Ishikawa (cell line): ENCODE data around the gene TRIOBP.

ENCODE experiments used
- CEBPB ChIP-seq: IDR thresholded peaks from 2 replicates; pipeline ENCODE4 v1.6.1; 2012
- CREB1 ChIP-seq: IDR thresholded peaks from 2 replicates; pipeline ENCODE4 v1.6.1; 2012; ENCODE audit warnings: low read depth
- EGR1 ChIP-seq: IDR thresholded peaks from 2 replicates; pipeline ENCODE4 v1.6.1; 2012
- EP300 ChIP-seq: IDR thresholded peaks from 2 replicates; pipeline ENCODE4 v1.6.1; 2012; ENCODE audit warnings: borderline replicate concordance
- FOXM1 ChIP-seq: IDR thresholded peaks from 2 replicates; pipeline ENCODE4 v1.6.1; 2012; ENCODE audit warnings: low read depth, borderline replicate concordance
- NFIC ChIP-seq: IDR thresholded peaks from 2 replicates; pipeline ENCODE4 v1.6.1; 2012
- RAD21 ChIP-seq: IDR thresholded peaks from 2 replicates; pipeline ENCODE4 v1.6.1; 2012; ENCODE audit warnings: low read depth
- REST ChIP-seq: IDR thresholded peaks from 2 replicates; pipeline ENCODE4 v1.6.1; 2012; ENCODE audit warnings: low read depth, mild to moderate bottlenecking
- TAF1 ChIP-seq: IDR thresholded peaks from 2 replicates; pipeline ENCODE4 v1.6.1; 2012; ENCODE audit warnings: low read depth, mild to moderate bottlenecking
- TCF12 ChIP-seq: IDR thresholded peaks from 2 replicates; pipeline ENCODE4 v1.6.1; 2012; ENCODE audit warnings: low read depth
- TEAD4 ChIP-seq: IDR thresholded peaks from 2 replicates; pipeline ENCODE4 v1.6.1; 2012
- USF1 ChIP-seq: IDR thresholded peaks from 2 replicates; pipeline ENCODE4 v1.6.1; 2012
- YY1 ChIP-seq: IDR thresholded peaks from 2 replicates; pipeline ENCODE4 v1.6.1; 2012; ENCODE audit warnings: low read depth
- ZBTB7A ChIP-seq: IDR thresholded peaks from 2 replicates; pipeline ENCODE4 v1.6.1; 2012; ENCODE audit warnings: low read depth
- TF ChIP-seq, protein P1 (sequence below): IDR thresholded peaks from 2 replicates; pipeline ENCODE4 v1.6.1; 2012

Gene TRIOBP

DNA sequence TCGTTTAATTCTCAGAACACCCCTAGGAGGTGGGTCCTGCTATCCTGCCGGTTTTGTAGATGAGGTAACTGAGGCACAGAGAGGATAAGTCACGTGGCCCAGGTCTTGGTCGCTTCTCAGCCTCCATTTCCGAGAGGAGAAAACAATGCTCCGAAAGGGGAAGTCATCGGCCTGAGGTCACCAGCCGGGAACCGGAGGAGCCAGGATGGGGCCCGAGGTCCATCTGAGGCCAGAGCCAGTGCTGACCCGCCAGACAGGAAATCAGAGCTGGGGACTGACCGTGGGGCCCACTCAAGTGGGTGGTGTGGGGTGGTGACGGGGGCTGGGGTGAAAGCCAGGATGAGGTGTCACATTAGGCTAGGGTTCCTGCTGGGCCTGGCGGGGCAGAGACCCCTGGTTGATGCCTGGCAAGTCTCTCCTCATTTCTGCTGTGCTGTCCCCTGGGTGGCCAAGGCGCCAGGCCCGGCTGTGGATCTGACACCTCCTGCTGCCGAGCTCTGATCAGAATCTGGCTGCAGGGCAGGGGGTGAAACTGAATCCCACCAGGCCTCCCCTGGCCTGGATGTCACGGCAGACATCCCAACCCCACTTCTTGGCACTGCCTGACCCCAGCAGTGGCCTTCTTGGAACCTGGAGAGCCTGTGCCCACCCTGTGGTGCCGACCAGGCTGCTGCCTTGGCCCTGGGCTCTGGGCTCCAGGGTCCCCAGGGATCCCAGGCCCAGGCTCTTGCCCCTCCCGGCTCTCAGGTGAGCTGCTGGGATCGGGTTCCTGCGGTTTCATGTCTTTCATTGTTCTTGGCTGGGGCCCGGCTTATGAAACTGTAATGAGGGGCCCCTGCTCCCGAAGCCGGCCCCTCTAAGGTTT lies 12.0 kb downstream of the TRIOBP start:
- TF ChIP-seq TAF1 (no peak), CREB1 (no peak), RAD21 (no peak), FOXM1 (no peak), YY1 (no peak), REST (no peak), USF1 (no peak), NFIC (no peak), CEBPB (no peak), ZBTB7A (no peak), TCF12 (no peak), EGR1 (no peak), TEAD4 (no peak)
- TF ChIP-seq, protein P1, sequence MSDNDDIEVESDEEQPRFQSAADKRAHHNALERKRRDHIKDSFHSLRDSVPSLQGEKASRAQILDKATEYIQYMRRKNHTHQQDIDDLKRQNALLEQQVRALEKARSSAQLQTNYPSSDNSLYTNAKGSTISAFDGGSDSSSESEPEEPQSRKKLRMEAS = no peak

DNA sequence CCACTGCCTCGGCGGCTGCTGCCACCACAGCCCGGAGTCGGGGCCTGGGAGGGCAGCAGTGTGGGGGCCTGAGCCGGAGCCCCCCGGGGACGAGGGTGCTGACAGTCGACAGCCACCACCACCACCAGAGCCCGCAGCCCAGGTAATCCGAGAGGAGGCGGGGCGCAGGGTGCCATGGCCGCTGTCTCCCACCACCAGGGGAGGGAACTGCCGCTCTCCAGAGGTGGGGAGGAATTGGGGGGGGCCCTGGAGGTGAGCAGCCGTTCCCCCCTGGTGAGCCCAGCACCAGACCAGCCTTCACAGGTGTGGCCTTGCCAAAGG lies 12.6 kb downstream of the TRIOBP start:
- TF ChIP-seq ZBTB7A = no peak
- no peak for TF ChIP-seq YY1
- TF ChIP-seq FOXM1 = no peak
- TF ChIP-seq USF1 = no peak
- no peak for TF ChIP-seq TAF1
- TF ChIP-seq, protein P1 = no peak
- no peak for TF ChIP-seq TEAD4

DNA sequence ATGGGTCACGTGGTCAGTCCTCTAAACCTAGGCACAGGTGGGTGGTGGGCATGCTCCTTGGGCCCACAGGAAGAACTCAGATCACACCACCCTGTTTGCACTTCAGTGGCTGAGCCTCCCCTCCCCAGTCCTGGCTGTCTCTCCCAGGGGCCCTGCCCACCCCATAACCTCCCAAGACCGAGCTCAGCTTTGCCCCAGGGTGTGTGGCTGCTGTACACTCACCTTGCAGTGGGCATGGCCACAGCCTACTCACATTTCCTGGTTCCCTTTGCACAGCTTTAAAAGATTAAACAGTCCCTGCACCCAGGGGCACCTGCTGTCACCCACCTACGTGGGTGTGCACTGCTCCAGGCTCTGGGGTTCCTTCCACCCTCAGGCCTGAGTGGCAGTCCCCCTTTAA lies 13.8 kb downstream of the TRIOBP start:
- no peak for TF ChIP-seq CREB1
- TF ChIP-seq TAF1 = no peak
- TF ChIP-seq EGR1 = no peak
- no peak for TF ChIP-seq TEAD4
- TF ChIP-seq NFIC = no peak
- no peak for TF ChIP-seq TCF12
- no peak for TF ChIP-seq FOXM1
- no peak for TF ChIP-seq RAD21
- TF ChIP-seq USF1 = no peak
- no peak for TF ChIP-seq EP300
- TF ChIP-seq CEBPB = no peak
- TF ChIP-seq, protein P1 = no peak
- TF ChIP-seq REST = no peak

DNA sequence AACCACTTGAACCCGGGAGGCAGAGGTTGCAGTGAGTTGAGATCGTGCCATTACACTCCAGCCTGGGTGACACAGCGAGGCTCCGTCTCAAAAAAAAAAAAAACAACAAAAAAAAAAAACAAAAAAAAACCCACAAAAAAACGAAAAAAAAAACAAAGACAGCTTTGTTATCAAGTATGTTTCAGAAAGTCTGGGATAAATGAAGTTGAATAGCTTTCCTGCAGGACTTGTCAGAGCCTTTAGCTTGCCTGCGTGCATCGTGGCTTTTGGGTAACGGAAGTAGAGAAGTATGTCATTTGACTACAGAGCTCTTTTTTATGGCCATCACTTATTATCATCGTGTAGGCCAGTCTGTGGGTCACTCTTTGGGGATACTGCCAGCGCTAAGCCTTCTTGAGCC lies 14.6 kb downstream of the TRIOBP start:
- no peak for TF ChIP-seq CEBPB
- no peak for TF ChIP-seq RAD21
- TF ChIP-seq CREB1 = no peak
- no peak for TF ChIP-seq REST
- TF ChIP-seq FOXM1 = no peak
- TF ChIP-seq USF1 = no peak
- no peak for TF ChIP-seq EGR1
- TF ChIP-seq, protein P1 = no peak
- no peak for TF ChIP-seq TCF12
- TF ChIP-seq NFIC = no peak
- no peak for TF ChIP-seq EP300
- no peak for TF ChIP-seq TEAD4
- no peak for TF ChIP-seq YY1
- TF ChIP-seq ZBTB7A = no peak
